Measurements from ENCODE around the gene C15orf39. TPM values are rescaled to one million over a fixed set of nuclear protein-coding genes. Genes with fewer than 3 reads are reported as not detected.

Gene C15orf39
- polyA plus RNA-seq, 3 donors: 10.4 to 13.1 (median 11.1) TPM

DNA sequence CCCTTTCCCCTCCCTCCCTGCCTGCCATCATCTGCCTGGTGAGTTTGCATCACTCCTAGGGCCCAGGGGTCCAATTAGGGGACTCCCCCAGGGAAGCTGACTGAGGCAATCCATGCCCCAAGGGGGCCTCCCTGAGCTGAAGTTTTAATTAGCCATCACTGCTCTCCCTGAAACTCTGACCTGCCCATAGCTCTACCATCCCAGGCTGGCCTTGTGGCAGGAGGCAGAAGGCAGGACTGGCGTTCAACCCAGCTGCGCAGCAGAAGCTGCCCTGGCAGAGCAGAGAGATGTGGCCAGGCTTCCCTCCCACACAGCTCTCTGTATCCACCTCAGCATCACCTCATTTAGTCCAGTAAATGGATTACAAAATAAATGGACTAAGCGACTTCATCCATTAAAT lies 7.7 kb upstream of the C15orf39 start:
- DNase-seq: no peak

DNA sequence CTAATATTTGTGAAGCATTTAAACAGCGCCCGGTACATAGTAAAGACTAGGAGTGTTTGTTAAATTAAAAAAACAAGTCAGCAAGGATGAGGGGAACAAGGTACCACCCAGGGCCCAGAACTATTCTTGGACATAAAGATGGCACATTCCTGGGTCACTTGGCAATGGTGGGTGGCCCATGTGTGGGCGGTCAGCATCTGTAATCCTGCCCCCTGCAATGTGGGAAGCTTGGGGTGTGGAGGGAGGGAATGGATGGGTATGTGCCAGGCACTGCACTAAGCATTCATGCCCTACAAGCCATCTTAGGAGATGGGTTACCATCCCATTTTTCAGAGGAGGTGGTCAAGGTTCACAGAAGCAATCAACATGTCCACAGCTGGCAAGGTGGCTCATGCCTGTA lies 7.3 kb upstream of the C15orf39 start:
- DNase-seq: no peak

DNA sequence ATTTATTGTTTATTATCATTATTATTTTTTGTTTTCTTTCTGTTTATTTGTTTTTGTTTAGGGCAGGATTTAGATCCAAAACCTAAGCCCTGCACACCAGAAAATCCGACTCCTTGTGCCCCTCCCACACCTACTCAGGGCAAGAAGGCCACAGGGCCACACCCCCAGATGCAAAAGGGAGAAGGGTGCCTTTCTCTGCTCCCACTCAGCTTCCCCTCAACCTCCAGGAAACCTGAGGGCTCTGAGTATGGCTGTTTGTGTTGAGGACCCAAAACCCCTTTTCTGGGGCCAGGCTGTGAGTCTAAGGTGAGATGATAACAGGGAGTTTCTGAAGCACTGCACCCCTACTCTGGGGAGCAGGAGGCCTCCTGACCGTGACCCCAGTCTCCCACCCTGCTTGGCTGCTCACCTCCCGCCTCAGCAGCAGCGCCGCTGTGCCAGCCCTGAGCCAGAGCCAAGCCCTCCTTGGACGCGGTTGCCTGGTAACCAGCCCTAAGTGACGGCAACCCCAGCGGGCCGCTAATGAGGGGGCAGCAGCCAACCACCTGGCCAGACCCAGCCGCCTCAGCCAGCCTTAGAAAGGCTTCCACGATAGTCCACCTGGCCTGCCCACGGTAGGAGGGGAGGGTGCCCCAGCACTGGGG lies 6.4 kb upstream of the C15orf39 start:
- DNase-seq: peak; percentile 78

- no peak for DNase-seq
Observed at GRCh38 chr15:75195766-75196241, 5.9 kb upstream of the C15orf39 start.

DNA sequence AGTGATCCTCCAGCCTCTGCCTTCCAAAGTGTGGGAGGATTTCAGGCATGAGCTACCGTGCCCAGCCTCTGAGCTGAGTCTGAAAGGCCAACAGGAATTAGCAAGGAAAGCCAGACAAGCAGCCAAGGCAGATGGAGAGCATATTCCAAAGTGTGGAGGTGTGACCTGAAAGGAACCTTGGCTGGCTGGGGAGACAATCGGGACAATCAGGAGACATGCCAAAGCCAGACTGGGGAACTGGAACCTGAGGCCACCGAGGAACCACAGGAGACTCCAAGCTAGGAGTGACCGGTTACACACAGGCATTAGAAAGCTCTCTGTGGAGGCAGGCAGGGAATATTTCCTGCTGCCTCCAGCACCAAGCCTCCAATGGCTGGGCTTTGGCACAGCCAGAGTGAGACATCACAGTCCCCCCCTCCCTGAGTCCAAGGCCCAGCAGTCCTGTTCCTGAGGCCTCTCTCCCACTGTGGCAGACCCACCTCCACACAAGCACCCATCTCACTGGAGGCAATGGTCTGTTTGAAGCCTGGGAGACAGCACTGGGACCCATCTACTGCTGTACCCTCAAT lies 4.5 kb upstream of the C15orf39 start:
- no peak for DNase-seq

GRCh38 chr15:75198560-75199356 lies 2.9 kb upstream of the C15orf39 start:
- DNase-seq: no peak

DNA sequence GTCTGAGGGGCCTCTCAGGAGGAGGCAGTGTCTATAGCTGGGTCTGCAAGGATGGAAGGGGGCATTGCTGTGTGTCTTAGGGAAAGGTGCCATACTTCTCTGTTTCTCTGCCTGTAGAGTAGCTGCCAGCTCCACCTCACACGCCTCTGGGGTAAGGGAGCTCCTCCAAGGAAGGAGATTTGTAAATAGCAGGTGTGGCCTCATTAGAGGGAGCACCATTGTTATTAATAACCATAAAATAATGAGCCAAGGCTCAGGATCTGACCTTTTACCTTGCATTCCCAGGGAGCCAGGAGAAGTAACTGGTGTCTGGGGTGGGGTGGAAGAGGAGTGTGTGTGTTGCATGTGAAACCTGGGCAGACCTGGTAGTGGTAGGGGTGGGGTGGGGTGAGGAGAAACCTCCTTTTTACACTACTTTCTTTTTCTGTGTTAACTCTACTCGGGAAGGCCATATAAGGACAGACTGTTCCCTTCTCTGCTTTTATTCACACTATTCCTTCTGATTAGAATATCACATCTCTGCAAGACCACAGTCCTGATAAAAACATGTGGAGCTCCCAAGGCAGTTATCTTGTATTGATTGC lies 2.2 kb upstream of the C15orf39 start:
- DNase-seq: no peak

DNA sequence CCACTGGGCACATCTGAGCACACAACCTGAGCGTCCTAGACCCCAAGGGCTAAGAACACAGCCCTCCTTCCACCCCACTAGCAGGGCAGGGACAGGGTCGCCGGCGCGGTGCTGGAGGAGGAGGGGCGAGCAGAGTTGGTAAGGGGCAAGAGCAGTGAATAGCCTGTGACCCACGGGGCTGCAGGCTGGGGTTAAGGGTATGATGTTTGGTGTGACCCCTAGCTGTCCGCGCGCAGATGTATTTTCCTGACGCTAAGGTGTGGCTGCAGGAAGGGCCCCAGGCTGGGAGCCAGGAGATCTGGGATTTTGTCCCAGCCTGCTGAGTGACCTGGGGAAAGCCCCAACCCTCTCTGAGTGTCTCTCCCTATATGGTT lies 1.3 kb upstream of the C15orf39 start:
- DNase-seq: no peak

DNA sequence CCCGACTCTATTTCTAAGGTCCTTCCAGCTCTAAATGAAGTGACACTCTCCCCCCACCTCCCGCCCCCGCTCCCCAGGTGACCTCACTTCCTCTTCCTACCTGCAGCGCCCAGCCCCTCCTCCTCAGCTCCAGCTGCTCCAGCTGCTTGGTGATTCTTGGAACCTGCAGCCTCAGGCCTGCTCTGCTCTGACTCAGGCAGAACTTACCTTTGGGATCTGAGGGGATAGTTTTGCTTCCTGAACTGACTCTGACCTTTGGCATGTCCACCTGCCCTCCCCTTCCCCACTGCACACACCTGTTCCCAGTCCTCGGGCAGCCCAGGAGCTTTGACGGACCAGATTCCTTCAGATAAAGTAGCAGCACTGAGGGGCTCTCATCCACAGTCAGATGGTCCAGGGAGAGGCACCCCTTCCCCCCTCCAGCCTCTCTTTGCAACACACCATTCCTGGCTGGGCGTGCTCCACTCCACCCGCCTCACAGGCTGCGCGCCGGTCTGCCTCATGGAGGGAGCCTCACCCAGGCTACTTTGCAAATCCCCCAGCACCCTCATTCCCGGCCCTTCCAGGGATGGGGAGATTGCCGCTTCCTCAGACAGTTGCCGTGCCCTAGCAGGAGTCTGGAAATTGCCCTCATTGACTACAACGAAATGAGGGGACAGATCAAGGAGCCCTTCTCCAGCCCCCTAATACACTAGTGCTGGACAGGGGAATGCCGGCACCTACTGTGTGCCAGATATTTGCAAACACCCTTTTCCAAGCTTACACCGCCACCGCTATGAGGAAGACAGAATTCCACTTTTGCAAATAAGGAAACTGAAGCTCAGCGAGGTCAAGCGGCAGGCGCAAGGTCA lies 692 bp upstream of the C15orf39 start:
- DNase-seq: no peak

DNA sequence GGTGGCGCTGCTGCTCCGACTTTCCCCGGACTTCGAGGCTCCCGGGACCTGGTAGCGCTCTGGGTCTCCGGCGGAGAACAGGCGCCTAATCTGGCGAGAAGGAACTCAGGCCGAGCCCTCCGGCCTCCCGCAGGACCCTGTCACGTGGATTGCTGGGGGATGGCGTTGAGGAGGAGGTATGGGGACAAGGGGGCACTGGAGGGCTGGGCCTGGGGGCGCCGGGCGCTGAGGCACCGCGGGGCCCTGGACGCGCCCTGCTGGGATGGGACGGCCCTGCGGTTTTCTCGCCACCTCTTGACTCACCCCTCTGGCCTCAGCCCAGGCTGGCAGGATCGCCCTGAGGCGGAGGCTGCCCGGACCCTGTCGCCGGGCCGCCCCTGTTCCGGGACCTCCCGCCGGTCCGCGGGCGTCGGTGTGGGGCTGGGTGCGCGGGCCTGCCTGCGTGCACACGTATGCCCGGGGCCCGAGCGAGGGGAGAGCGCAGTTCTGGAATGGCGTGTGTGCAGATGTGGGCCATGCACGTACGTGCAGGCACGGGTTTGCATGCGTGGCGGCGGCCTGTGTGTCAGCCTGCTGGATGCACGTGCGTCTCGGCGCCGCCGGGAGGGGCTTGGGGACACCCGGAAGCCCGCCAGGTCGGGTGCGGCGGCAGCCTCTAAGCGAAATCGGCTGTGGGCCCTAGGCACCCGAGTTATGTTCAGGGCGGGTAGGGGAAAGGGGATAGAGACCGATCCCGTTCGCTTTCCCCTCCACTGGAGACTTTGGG lies 752 bp downstream of the C15orf39 start:
- no peak for DNase-seq

GRCh38 chr15:75203017-75203907 lies 1.6 kb downstream of the C15orf39 start:
- DNase-seq: no peak

DNA sequence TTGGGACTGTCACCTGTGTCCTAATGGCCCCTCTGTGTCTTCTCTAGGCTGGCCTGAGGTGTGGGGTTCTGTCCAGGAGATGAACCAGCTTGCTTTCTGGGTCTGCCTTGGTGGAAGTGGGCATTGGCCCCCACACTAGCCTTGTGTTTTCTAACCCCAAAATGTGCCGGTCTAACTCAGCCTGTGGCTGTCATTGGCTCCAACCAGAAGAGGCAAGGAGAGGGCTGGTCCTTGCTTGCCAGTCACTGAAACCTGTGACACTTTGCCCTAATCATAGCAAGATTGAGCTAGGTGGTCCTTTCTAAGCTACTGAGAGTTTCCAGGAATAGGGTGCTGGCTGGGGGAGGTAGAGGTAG lies 2.2 kb downstream of the C15orf39 start:
- DNase-seq: no peak

- peak; percentile 84 for DNase-seq
Observed at GRCh38 chr15:75204340-75205063, 2.8 kb downstream of the C15orf39 start.

DNA sequence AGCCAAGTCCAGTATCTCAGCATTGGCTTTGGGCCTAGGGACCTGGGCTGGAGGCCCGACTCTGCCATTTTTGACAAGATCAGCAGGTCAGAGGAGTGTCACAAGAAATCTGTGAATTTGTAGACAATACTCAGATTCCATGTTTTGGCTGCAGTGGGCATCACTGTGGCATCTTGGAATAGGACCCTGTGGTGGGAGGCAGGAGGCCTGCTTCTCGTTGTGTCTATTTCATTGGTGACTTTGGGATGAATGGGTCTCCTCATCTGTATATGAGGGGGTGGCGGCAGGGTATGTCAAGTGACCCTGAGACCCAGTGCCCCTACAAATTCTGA lies 3.3 kb downstream of the C15orf39 start:
- no peak for DNase-seq

DNA sequence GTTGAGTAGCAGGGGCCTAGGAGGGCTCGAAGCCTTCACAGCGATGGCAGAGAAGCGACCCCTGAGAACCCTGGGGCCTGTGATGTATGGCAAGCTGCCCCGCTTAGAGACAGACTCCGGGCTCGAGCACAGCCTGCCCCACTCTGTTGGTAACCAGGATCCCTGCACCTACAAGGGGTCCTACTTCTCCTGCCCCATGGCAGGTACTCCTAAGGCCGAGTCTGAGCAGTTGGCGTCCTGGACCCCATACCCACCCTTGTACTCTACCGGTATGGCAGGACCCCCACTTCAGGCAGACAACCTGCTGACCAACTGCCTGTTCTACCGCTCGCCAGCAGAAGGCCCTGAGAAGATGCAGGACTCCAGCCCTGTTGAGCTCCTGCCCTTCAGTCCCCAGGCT lies 4.3 kb downstream of the C15orf39 start:
- DNase-seq: no peak

- no peak for DNase-seq
Observed at GRCh38 chr15:75206803-75207617, 5.3 kb downstream of the C15orf39 start.

GRCh38 chr15:75207618-75208500 lies 6.2 kb downstream of the C15orf39 start:
- no peak for DNase-seq

Measured in renal pelvis (tissue), 4 donors.